Upper lobe of right lung (tissue), 1 donor: ENCODE measurements around the gene ELF4. TPM values are rescaled to one million over a fixed set of nuclear protein-coding genes. Genes with fewer than 3 reads are reported as not detected.
A peak's percentile ranks its signal among the peaks of the same experiment; 100 is the strongest.

Experiments
- ATAC-seq: fragments of 200-7000 bp; cut with Tn5 transposase; one replicate; pipeline ENCODE4 v1.9.1; 2020; ENCODE audit warnings: mild to moderate bottlenecking, moderate library complexity
- DNase-seq: peaks from one replicate; pipeline ENCODE4 v3.0.0-alpha.2; 2020
- H3K27ac ChIP-seq: fragments of 200-600 bp; one replicate; pipeline ENCODE4 v1.8.0; 2022
- H3K27me3 ChIP-seq: fragments of 200-600 bp; one replicate; pipeline ENCODE4 v1.8.0; 2022; ENCODE audit warnings: mild to moderate bottlenecking
- H3K36me3 ChIP-seq: fragments of 200-600 bp; one replicate; pipeline ENCODE4 v1.8.0; 2022
- H3K4me1 ChIP-seq: fragments of 200-600 bp; one replicate; pipeline ENCODE4 v1.8.0; 2022
- H3K4me3 ChIP-seq: fragments of 200-600 bp; one replicate; pipeline ENCODE4 v1.8.0; 2022; ENCODE audit warnings: mild to moderate bottlenecking
- H3K9me3 ChIP-seq: fragments of 200-600 bp; one replicate; pipeline ENCODE4 v1.8.0; 2022
- intact Hi-C: fragments of 100-400 bp; cut with DNase I; formaldehyde crosslinking; loops from one replicate; pipeline ENCODE4 v1.11.0; 2022
- total RNA-seq: library from RNA; stranded (reverse); fragmentation: NEBNext Ultra II Directional; extraction: Animal tissue kit (Norgen Biotek cat#: 25700); gene quantifications from one replicate; pipeline ENCODE4 v1.2.1, GENCODE V29; 2021
- TF ChIP-seq, protein P1 (sequence below): fragments of 200-600 bp; IDR thresholded peaks from one replicate; pipeline ENCODE4 v1.8.0; 2022; ENCODE audit warnings: antibody characterized with exemption
- donor health status: DM: no; HTN: yes; CAD: no; lungs with severe emphysema.

The ELF4 gene
- total RNA-seq, 1 donor from 2014 or later: 23.8 TPM

DNA sequence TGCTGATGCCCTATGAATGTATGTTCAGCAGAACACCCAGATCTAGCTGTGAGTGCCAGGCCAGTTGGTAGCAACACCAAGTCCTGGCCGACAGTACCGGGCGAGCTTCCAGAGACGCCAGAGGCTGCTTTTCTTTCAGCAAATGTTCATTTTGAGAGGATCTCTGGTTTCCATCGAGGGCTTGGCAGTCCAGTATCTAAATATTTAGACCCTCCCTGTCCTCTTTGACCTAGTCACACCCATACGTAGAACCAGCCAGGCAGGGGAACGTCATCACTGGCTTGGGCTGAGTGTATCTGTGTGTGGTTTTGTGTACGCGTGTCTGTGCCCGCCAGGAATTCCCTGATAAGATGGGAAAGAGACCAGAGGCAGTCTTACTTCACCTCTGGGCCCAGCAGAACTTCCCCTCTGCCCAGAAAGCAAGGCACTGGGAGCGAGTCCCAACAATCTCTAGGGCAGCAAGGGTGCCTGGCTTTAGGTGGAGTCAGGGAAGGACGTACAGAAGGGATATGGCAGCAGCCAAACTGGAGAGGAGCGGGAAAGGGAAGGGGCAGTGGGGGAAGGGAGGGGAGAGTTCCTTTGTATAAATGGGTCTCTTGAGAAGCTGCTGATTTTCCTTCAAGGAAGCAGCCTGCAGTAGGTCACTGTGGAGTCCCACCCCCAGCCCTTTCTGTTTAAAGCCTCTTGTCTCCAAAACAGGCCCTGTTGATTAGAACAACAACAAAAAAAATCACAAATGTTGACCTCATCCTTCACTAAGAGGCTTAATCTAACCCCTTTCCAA is 15.0 kb upstream of the ELF4 start:
- intact Hi-C loops: no loop called here
- DNase-seq (no peak), ATAC-seq (peak; percentile 7)
- Histone ChIP-seq H3K27ac (no peak overlapping the region), H3K27me3 (no peaks in the 10 kb centered on the region), H3K4me1 (peaks cover 2% of the 10 kb centered on the region), H3K9me3 (no peaks in the 10 kb centered on the region), H3K36me3 (peaks cover 9% of the 10 kb centered on the region), H3K4me3 (no peak overlapping the region)
- TF ChIP-seq, protein P1, sequence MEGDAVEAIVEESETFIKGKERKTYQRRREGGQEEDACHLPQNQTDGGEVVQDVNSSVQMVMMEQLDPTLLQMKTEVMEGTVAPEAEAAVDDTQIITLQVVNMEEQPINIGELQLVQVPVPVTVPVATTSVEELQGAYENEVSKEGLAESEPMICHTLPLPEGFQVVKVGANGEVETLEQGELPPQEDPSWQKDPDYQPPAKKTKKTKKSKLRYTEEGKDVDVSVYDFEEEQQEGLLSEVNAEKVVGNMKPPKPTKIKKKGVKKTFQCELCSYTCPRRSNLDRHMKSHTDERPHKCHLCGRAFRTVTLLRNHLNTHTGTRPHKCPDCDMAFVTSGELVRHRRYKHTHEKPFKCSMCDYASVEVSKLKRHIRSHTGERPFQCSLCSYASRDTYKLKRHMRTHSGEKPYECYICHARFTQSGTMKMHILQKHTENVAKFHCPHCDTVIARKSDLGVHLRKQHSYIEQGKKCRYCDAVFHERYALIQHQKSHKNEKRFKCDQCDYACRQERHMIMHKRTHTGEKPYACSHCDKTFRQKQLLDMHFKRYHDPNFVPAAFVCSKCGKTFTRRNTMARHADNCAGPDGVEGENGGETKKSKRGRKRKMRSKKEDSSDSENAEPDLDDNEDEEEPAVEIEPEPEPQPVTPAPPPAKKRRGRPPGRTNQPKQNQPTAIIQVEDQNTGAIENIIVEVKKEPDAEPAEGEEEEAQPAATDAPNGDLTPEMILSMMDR: no peak

GRCh38 chrX:130124577-130124976 is 14.3 kb upstream of the ELF4 start:
- intact Hi-C loops: no loop called here
- Histone ChIP-seq H3K4me1 (peaks cover 4% of the 10 kb centered on the region), H3K36me3 (peaks cover 6% of the 10 kb centered on the region), H3K27ac (no peak overlapping the region), H3K4me3 (no peak overlapping the region), H3K27me3 (no peaks in the 10 kb centered on the region), H3K9me3 (no peaks in the 10 kb centered on the region)
- ATAC-seq (no peak), DNase-seq (no peak)
- TF ChIP-seq, protein P1: no peak

- Histone ChIP-seq H3K4me3 (no peak overlapping the region), H3K9me3 (no peaks in the 10 kb centered on the region), H3K27me3 (no peaks in the 10 kb centered on the region), H3K4me1 (peaks cover 4% of the 10 kb centered on the region), H3K27ac (no peak overlapping the region), H3K36me3 (no peaks in the 10 kb centered on the region)
- intact Hi-C loops: no loop called here
- ATAC-seq (no peak), DNase-seq (no peak)
- TF ChIP-seq, protein P1: no peak
Measured at GRCh38 chrX:130121505-130121800, 11.2 kb upstream of the ELF4 start.

DNA sequence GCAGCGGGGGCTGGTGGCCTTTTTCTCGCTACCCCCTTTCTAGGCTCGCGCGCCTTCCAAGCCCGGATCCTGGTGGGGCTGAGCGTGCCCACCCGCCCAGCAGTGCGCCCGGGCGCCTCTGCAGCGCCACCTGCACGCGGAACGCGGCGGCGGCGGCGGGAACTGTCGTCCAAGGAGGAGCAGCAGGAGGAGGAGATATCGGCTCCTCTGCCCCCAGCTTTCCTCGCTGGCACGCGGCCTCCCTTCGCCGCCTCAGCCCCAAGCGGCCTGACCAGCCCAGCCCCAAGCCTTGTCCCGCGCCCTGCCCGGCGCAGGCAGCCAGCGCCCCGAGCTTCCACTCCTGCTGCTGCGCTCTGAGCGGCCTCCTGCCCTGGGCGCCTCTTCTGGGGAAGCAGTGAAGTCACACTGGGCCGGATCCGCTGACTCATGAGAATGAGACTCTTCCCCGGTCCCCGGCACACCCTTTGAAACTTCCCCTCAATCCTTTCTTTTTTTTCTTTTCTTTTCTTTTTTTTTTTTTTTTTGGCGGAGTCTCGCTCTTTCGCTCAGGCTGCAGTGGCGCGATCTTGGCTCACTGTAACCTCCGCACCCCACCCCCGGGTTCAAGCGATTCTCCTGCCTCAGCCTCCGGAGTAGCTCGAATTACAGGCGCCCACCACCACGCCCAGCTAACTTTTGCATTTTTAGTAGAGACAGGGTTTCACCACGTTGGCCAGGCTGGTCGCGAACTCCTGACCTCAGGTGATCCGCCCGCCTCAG is 10.6 kb upstream of the ELF4 start:
- no peaks in the 10 kb centered on the region for H3K9me3 ChIP-seq
- peak; percentile 81 for DNase-seq
- no peaks in the 10 kb centered on the region for H3K27me3 ChIP-seq
- intact Hi-C loops: no loop called here
- H3K36me3 ChIP-seq: no peaks in the 10 kb centered on the region
- H3K4me1 ChIP-seq: peaks cover 4% of the 10 kb centered on the region
- peak; percentile 92 for ATAC-seq
- peak overlapping the region; percentile 45 for H3K4me3 ChIP-seq
- TF ChIP-seq, protein P1: peak; percentile 67
- H3K27ac ChIP-seq: peak overlapping the region; percentile 63

DNA sequence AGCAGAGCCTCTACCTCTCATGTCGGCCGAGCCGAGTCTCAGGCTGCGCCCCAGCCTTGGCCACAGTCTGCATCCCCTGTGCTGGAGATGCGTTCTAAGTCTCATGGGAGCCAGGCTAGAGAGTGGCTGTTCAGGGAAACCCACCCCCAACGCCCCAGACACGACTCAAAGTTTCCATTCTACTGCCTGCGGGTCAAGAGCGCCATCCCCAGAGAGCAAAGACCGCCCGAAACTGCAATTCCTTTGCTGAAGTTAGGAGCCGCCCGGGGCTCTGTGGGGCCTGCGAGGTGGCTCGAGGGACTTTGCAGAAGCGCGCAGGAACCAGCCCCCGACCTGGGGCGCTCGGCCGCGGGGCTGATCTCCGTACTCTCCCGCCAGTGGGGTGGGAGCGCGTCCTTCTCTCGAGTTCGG is 10.0 kb upstream of the ELF4 start:
- Histone ChIP-seq H3K36me3 (no peaks in the 10 kb centered on the region), H3K4me3 (peak overlapping the region; percentile 45), H3K4me1 (peaks cover 4% of the 10 kb centered on the region), H3K27me3 (no peaks in the 10 kb centered on the region), H3K27ac (peak overlapping the region; percentile 63), H3K9me3 (no peaks in the 10 kb centered on the region)
- TF ChIP-seq, protein P1: no peak
- intact Hi-C loops: no loop called here
- no peak for DNase-seq
- peak; percentile 19 for ATAC-seq
